GM19324 (cell line): ENCODE data around the gene RUFY1.
"Not testable (repeated sequence)": the region's sequence is repeated elsewhere in the genome, so short reads cannot be mapped to it uniquely, and the experiment has no call there.

Experiments used
- ATAC-seq: cut with Tn5 transposase; IDR thresholded peaks from one replicate; pipeline ENCODE4 v1.9.1; 2021; ENCODE audit warnings: mild to moderate bottlenecking, moderate library complexity; ENCODE audit not compliant: unreplicated experiment, low FRiP score

Gene RUFY1

GRCh38 chr5:179534431-179534830 lies 15.9 kb upstream of the RUFY1 start:
- peak; percentile 72 for ATAC-seq

- no peak for ATAC-seq
Measured at GRCh38 chr5:179536676-179537075, 13.7 kb upstream of the RUFY1 start.

GRCh38 chr5:179542170-179542569 lies 8.2 kb upstream of the RUFY1 start:
- no peak for ATAC-seq

GRCh38 chr5:179543275-179543674 lies 7.1 kb upstream of the RUFY1 start:
- ATAC-seq, result not testable (repeated sequence)

- ATAC-seq, result no peak
Measured at GRCh38 chr5:179553006-179553405, 2.7 kb downstream of the RUFY1 start.

- ATAC-seq, result no peak
Measured at GRCh38 chr5:179553875-179554274, 3.5 kb downstream of the RUFY1 start.

GRCh38 chr5:179554981-179555380 lies 4.6 kb downstream of the RUFY1 start:
- no peak for ATAC-seq

GRCh38 chr5:179558261-179558799 lies 8.0 kb downstream of the RUFY1 start:
- not testable (repeated sequence) for ATAC-seq

- ATAC-seq, result no peak
Measured at GRCh38 chr5:179558932-179559283, 8.6 kb downstream of the RUFY1 start.

- peak; percentile 62 for ATAC-seq
Measured at GRCh38 chr5:179559284-179560252, 9.2 kb downstream of the RUFY1 start.

GRCh38 chr5:179564526-179564925 lies 14.2 kb downstream of the RUFY1 start:
- no peak for ATAC-seq

GRCh38 chr5:179568721-179569120 lies 18.4 kb downstream of the RUFY1 start:
- no peak for ATAC-seq

GRCh38 chr5:179572386-179572785 lies 22.0 kb downstream of the RUFY1 start:
- ATAC-seq, result no peak

GRCh38 chr5:179577286-179577960 lies 27.1 kb downstream of the RUFY1 start:
- ATAC-seq, result no peak

GRCh38 chr5:179585941-179586401 lies 35.6 kb downstream of the RUFY1 start:
- no peak for ATAC-seq

- no peak for ATAC-seq
Measured at GRCh38 chr5:179588166-179588565, 37.8 kb downstream of the RUFY1 start.

- no peak for ATAC-seq
Measured at GRCh38 chr5:179595916-179596315, 45.6 kb downstream of the RUFY1 start.

- ATAC-seq, result no peak
Measured at GRCh38 chr5:179596421-179596820, 46.1 kb downstream of the RUFY1 start.

- ATAC-seq, result no peak
Measured at GRCh38 chr5:179599100-179599499, 48.7 kb downstream of the RUFY1 start.

GRCh38 chr5:179599566-179599965 lies 49.2 kb downstream of the RUFY1 start:
- no peak for ATAC-seq

GRCh38 chr5:179599973-179600372 lies 49.6 kb downstream of the RUFY1 start:
- no peak for ATAC-seq
